Panc1 (cell line): ENCODE results near the gene DUSP3. TPM values are rescaled to one million over a fixed set of nuclear protein-coding genes. Genes with fewer than 3 reads are reported as not detected.

Experiments
- ATAC-seq: fragments of 200-7000 bp; cut with Tn5 transposase; 2 replicates; pipeline ENCODE4 v1.9.1; 2020; ENCODE audit warnings: mild to moderate bottlenecking, moderate library complexity
- BruUV-seq: library from RNA; stranded (reverse); fragments of 400-500 nt; replicated peaks from 2 replicates; lab custom pipeline; 2021; lab: Mats Ljungman, UMichigan
- CTCF ChIA-PET: fragments of 300-600 bp; sonication (Branson Sonifier 250); formaldehyde crosslinking; loops from one replicate; lab custom pipeline; 2022; ENCODE audit warnings: antibody characterized with exemption; lab: Charles Lee
- POLR2A ChIA-PET: fragments of 300-600 bp; sonication (Branson Sonifier 250); formaldehyde crosslinking; loops from one replicate; lab custom pipeline; 2022; ENCODE audit warnings: antibody characterized with exemption; lab: Charles Lee
- DNase-seq: peaks from one replicate; pipeline ENCODE4 v3.0.0-alpha.2; 2010; ENCODE audit warnings: low read depth, low spot score
- H3K27ac ChIP-seq: 2 replicates; pipeline ENCODE4 v1.5.1; 2011; ENCODE audit warnings: mild to moderate bottlenecking, low read length, inconsistent platforms
- H3K27me3 ChIP-seq: fragments of 200-500 bp; sonication (Bioruptor generic); 2 replicates; pipeline ENCODE4 v1.6.0; 2014; ENCODE audit warnings: low read length, inconsistent platforms; ENCODE audit not compliant: control insufficient read depth, insufficient read depth
- H3K36me3 ChIP-seq: fragments of 200-500 bp; sonication (Bioruptor generic); 2 replicates; pipeline ENCODE4 v1.5.1; 2014; ENCODE audit warnings: inconsistent platforms, mild to moderate bottlenecking, low read length, moderate library complexity; ENCODE audit not compliant: control insufficient read depth, insufficient read depth
- H3K4me1 ChIP-seq: 2 replicates; pipeline ENCODE4 v1.5.1; 2011; ENCODE audit warnings: inconsistent platforms, mild to moderate bottlenecking, low read length, moderate library complexity; ENCODE audit not compliant: control insufficient read depth, insufficient read depth
- H3K4me3 ChIP-seq, 2 experiments: 2 replicates each; pipeline ENCODE4 v1.5.1; 2011 to 2012; ENCODE audit warnings: low read depth in 2 of 2, low read length in 2 of 2, mild to moderate bottlenecking in 2 of 2, inconsistent platforms in 1 of 2, moderate library complexity in 1 of 2
- H3K9me3 ChIP-seq: fragments of 200-500 bp; sonication (Bioruptor generic); 2 replicates; pipeline ENCODE4 v1.5.1; 2014; ENCODE audit warnings: low read depth, mild to moderate bottlenecking, inconsistent platforms, low read length, moderate library complexity; ENCODE audit not compliant: control insufficient read depth, insufficient read depth
- POLR2AphosphoS5 ChIP-seq: IDR thresholded peaks from 2 replicates; pipeline ENCODE4 v1.6.1; 2012; ENCODE audit warnings: mild to moderate bottlenecking, low read depth, low read length, moderate library complexity
- REST ChIP-seq, 2 experiments: IDR thresholded peaks; 2 replicates each; pipeline ENCODE4 v1.6.1; 2011 to 2012; ENCODE audit warnings: low read depth in 2 of 2, control low read depth in 1 of 2, low read length in 1 of 2, mild to moderate bottlenecking in 1 of 2, moderate library complexity in 1 of 2; ENCODE audit not compliant: insufficient read depth in 1 of 2
- SIN3A ChIP-seq: IDR thresholded peaks from 2 replicates; pipeline ENCODE4 v1.6.1; 2012; ENCODE audit warnings: low read depth, mild to moderate bottlenecking, low read length, moderate library complexity, borderline replicate concordance; ENCODE audit not compliant: insufficient read depth
- TCF7L2 ChIP-seq: IDR thresholded peaks from 2 replicates; pipeline ENCODE4 v1.6.1; 2011; ENCODE audit warnings: mild to moderate bottlenecking, low read depth, low read length, inconsistent platforms
- in situ Hi-C: cut with HindIII; loops from 2 replicates; pipeline ENCODE4 v1.10.0; 2016; ENCODE audit warnings: low sequenced_read_pairs, low pct_unique_long_range_greater_than_20kb
- intact Hi-C: fragments of 100-400 bp; cut with micrococcal nuclease; formaldehyde crosslinking; loops from one replicate; pipeline ENCODE4 v1.10.0; 2022; ENCODE audit not compliant: unreplicated experiment
- total RNA-seq: library from RNA; stranded (reverse); gene quantifications from one replicate; pipeline ENCODE4 v1.2.1, GENCODE V29; 2021; ENCODE audit not compliant: unreplicated experiment
- TF ChIP-seq, protein P1 (sequence below): fragments of 450-650 bp; IDR thresholded peaks from 2 replicates; pipeline ENCODE4 v1.5.1; 2017; ENCODE audit warnings: mild to moderate bottlenecking

DUSP3 gene
- total RNA-seq, 1 experiment from 2014 or later = 41.6 TPM

GRCh38 chr17:43826206-43826605 is 47.4 kb upstream of the DUSP3 start:
- ChIA-PET POLR2A (no interaction called here), CTCF (no interaction called here)
- intact Hi-C loops = no loop called here
- no peaks in the 10 kb centered on the region for H3K9me3 ChIP-seq
- no TSS peak for BruUV-seq
- H3K27ac ChIP-seq = no peak overlapping the region
- TF ChIP-seq TCF7L2 (no peak), REST (IDR thresholded peaks at IDR 0.05; ENCODE audit: insufficient read depth in 1 of 2, low read depth in 2 of 2, low read length in 1 of 2) (no peak), SIN3A (no peak), POLR2AphosphoS5 (no peak)
- TF ChIP-seq, protein P1, sequence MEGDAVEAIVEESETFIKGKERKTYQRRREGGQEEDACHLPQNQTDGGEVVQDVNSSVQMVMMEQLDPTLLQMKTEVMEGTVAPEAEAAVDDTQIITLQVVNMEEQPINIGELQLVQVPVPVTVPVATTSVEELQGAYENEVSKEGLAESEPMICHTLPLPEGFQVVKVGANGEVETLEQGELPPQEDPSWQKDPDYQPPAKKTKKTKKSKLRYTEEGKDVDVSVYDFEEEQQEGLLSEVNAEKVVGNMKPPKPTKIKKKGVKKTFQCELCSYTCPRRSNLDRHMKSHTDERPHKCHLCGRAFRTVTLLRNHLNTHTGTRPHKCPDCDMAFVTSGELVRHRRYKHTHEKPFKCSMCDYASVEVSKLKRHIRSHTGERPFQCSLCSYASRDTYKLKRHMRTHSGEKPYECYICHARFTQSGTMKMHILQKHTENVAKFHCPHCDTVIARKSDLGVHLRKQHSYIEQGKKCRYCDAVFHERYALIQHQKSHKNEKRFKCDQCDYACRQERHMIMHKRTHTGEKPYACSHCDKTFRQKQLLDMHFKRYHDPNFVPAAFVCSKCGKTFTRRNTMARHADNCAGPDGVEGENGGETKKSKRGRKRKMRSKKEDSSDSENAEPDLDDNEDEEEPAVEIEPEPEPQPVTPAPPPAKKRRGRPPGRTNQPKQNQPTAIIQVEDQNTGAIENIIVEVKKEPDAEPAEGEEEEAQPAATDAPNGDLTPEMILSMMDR = no peak
- DNase-seq (no peak), ATAC-seq (no peak)
- H3K27me3 ChIP-seq = no peaks in the 10 kb centered on the region
- no peaks in the 10 kb centered on the region for H3K36me3 ChIP-seq
- no peaks in the 10 kb centered on the region for H3K4me1 ChIP-seq
- in situ Hi-C loops = no loop called here
- no peak overlapping the region for H3K4me3 ChIP-seq

DNA sequence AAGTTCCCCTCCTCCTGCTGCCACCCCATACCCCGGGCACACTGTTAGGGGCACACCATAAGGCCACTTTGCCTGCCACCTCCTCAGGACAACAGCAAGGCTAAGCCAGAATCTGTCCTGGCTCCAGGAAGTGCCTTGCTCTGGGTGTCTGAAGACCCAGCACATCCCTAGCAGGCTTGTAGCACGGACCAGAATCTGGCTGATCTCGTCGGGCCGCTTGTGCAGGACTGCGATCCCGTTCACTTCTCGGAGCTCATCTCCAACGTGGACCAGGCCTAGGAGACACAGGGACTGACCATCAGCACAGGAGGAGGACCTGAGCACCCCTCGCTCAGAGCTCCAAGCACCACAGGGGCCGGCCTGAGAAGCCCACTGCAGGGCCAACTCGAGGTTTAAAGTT is 46.8 kb upstream of the DUSP3 start:
- H3K9me3 ChIP-seq = no peaks in the 10 kb centered on the region
- no peaks in the 10 kb centered on the region for H3K27me3 ChIP-seq
- CTCF ChIA-PET = no interaction called here
- no peaks in the 10 kb centered on the region for H3K36me3 ChIP-seq
- BruUV-seq = no TSS peak
- no peak overlapping the region for H3K4me3 ChIP-seq
- POLR2A ChIA-PET = interaction anchor here (0.5 kb wide), 1 partner anchor 26 kb away, joined by 10 read pairs; no protein-coding TSS in a partner anchor
- no peak for ATAC-seq
- TF ChIP-seq SIN3A (no peak), REST (IDR thresholded peaks at IDR 0.05; ENCODE audit: insufficient read depth in 1 of 2, low read depth in 2 of 2, low read length in 1 of 2) (no peak)
- intact Hi-C loops = no loop called here
- DNase-seq = no peak
- H3K4me1 ChIP-seq = no peaks in the 10 kb centered on the region
- in situ Hi-C loops = no loop called here
- H3K27ac ChIP-seq = no peak overlapping the region
